NCI-H510A treated with DMSO at 0.1 percent for 48 hours (cell line): ENCODE data around the gene CHCHD6.
A peak's percentile ranks its signal among the peaks of the same experiment; 100 is the strongest.

Experiments
- DNase-seq: peaks from one replicate; lab custom pipeline; 2025; lab: John Stamatoyannopoulos, UW

CHCHD6 gene

GRCh38 chr3:126668450-126669401 is 35.3 kb upstream of the CHCHD6 start:
- no peak for DNase-seq

GRCh38 chr3:126671521-126671920 is 32.5 kb upstream of the CHCHD6 start:
- DNase-seq, result no peak

GRCh38 chr3:126672340-126672739 is 31.7 kb upstream of the CHCHD6 start:
- no peak for DNase-seq

GRCh38 chr3:126672741-126673140 is 31.3 kb upstream of the CHCHD6 start:
- DNase-seq, result no peak

- DNase-seq, result no peak
Observed at GRCh38 chr3:126676919-126677705, 26.9 kb upstream of the CHCHD6 start.

- no peak for DNase-seq
Observed at GRCh38 chr3:126677862-126678503, 26.1 kb upstream of the CHCHD6 start.

- DNase-seq, result peak; percentile 49
Observed at GRCh38 chr3:126678693-126679317, 25.2 kb upstream of the CHCHD6 start.

DNA sequence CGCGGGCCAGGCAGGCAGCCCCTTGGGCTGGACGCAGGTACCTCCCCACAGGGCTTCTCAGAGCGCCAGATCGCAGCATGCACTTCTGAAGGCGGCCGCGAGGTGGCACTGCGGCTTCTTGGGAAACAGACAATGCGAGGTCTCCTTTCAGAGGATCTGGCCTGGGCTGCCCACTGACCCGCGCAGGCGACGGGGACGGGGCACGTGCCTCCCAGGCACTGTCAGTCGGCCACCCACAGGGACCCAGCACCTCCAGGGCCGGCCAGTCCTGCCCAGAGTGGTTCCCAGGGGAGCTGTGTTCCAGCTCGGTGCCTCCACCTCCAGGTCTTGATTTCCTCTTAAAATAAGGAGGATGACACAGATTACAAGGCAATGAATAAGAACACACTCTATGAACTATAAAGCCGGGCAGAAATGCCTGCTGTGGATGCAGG is 24.7 kb upstream of the CHCHD6 start:
- DNase-seq, result peak; percentile 42

DNA sequence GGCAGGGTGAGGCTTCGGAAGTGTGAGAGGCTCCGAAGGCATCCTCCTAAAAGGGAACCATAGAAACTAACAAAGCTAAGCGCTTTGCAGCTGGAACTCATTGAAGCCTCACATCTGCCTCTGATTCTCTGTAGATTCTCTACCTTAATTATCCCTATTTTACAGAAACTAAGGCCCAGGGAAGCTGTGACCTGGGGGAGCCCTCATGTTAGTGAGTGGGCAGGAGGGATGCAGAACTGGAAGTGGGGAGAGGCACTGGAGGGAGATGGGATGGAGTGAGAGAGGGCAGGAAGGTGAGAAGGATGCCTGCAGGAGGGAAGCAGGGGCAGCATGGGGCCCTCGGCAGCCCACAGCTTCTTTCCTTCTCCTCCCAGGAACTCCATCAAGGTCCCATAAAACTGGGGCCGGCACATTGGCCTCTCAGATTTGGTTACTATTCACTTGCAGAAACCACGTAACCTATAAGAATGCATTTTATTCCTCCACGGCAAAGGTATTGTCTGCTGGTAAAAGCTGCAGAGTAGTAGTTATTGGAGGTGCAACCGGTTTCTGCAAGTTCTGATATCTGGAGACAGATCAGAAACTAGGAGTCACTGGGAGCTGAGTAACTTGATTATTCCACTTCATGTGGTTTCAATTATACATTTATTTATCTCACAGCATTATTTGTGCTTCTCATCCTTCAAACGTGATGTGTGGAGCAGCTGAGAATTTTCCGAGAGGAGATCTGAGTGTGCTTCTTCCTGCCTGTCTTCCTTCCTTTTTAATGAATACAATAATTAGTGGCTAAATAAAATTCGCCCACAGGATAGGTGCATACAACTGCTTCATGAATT is 24.0 kb upstream of the CHCHD6 start:
- no peak for DNase-seq

DNA sequence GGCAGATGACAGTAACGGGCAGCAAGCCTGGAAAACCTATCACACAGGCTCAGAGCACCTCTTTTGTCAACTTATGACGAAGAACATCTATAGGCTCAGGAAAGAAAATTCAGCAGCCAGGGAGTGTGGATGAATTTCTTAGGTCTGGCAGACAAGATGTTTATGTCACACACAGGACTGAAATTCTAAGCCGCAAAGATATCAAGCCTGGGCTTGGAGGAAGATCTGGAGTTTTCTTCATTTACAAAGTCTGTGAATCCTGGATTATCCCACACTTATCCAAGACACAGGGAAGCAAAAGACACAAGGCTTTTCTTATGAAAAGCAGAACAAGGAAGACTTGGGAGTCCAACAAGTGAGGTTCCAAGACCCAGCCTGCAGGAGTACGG is 23.4 kb upstream of the CHCHD6 start:
- DNase-seq, result no peak

- DNase-seq, result no peak
Observed at GRCh38 chr3:126682009-126682408, 22.0 kb upstream of the CHCHD6 start.

DNA sequence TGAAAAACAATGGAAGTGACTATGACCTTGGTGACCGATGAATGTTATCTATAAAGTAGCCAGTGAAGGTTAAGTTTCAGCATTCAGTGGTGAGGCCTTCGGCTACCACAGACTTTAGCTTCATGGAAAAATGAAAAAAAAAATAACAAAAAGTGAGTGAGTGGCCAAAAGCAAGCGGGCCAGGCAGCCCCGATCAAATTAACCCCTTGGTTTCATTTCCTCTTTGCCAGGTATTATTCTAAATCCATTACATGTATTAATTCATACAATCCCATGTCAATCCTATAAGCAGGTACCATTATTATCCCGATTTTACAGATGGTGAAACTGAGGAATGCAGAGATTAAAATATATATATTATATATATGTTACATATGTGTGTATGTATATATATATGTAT is 21.0 kb upstream of the CHCHD6 start:
- no peak for DNase-seq

- no peak for DNase-seq
Observed at GRCh38 chr3:126684218-126684751, 19.8 kb upstream of the CHCHD6 start.

DNA sequence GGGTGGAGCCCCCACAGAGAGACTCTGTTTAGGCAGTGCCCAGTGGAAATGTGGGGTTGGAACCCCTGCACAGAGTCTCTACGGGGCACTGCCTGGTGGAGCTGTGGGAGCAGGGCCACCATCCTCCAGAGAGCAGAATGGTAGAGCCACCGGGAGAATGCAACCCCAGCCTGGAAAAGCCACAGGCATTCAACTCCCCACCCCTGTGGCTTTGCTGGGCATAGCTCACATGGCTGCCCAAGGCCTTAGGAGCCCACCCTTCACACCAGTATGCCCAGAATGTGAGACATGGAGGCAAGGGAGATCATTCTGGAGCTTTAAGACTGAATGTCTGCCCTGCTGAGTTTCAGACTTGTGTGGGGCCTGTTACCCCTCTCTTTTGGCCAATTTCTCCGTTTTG is 19.0 kb upstream of the CHCHD6 start:
- no peak for DNase-seq

- DNase-seq, result no peak
Observed at GRCh38 chr3:126685493-126685892, 18.5 kb upstream of the CHCHD6 start.

GRCh38 chr3:126691765-126692164 is 12.3 kb upstream of the CHCHD6 start:
- DNase-seq, result no peak

DNA sequence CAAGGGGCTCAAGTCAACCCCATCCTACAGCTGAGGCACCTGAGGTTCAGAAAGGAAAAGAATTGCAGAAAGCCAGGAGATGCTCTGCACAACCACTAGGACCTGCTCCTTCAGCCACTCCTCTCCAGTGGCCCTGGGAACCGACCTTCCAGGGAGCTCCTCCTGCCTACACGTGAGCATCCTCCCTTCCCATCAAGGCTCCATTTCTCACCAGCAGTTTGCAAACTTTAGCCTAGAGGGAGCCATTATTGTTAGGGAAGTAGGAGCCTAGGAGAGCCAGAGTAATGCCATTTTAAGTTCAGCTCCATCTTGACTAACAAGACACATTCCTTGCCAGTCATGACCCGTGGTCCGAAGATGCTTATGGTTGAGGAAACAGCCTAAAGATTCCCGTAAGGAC is 11.2 kb upstream of the CHCHD6 start:
- DNase-seq, result no peak

DNA sequence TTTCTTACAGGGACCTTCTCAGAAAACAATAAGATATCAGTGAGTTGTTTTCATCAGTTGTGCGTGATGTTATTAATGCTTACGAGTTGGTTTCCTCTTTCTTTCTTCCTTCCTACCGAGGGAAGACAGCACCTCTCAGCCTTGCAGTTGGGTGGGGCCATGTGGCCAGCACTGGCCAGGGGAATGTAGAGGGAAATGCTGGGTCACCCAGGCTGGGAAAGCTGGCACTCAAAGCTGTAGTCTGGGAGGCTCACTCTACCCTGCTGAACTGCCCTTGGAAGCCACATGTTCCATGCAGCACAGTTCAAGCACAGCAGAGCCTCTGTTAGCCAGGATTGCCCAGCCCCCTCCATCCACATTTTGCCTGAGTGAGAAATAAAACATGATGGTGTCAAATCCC is 10.1 kb upstream of the CHCHD6 start:
- DNase-seq, result no peak

- DNase-seq, result no peak
Observed at GRCh38 chr3:126696701-126697267, 7.3 kb upstream of the CHCHD6 start.

DNA sequence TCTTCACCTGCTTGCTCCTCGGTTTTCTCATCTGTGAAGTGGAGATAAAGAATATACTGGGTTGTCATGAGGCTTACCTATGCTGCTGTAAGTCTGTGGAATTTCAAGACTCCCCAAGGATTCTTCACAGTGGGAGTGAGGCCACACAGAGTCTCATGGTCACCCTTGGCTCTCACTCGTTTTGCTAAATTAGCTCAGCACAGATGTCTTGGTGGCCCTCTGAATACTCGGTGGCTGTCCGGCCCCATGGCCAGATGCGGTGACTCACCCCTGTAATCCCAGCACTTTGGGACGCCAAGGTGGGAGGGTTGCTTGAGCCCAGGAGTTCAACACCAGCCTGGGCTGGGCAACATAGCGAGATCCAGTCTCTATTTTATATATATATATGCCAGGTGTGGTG is 5.0 kb upstream of the CHCHD6 start:
- DNase-seq, result no peak
